Activated CD8-positive, alpha-beta memory T cell treated with anti-CD3 and anti-CD28 coated beads, Interleukin-2, amount 10 ng/mL, durations not matched to agents 7 days and 5 days (primary cell): Measurements from ENCODE around the gene ENGASE. TPM values are rescaled to one million over a fixed set of nuclear protein-coding genes. Genes with fewer than 3 reads are reported as not detected.

Experiments used
- ATAC-seq: fragments of 150-1000 bp; cut with Tn5 transposase; one replicate; pipeline ENCODE4 v1.10.0; 2021; ENCODE audit warnings: moderate library complexity
- CTCF ChIA-PET: fragments of 350-600 bp; sonication (Branson Sonifier 250); formaldehyde crosslinking; loops from one replicate; lab custom pipeline; 2021; ENCODE audit warnings: antibody characterized with exemption; lab: Charles Lee
- DNase-seq: peaks from one replicate; pipeline ENCODE4 v3.0.0-alpha.2; 2020
- H3K27ac Mint-ChIP-seq: one replicate; pipeline ENCODE4 v1.8.0; 2021; ENCODE audit warnings: mild to moderate bottlenecking, mixed read lengths
- H3K27me3 Mint-ChIP-seq: one replicate; pipeline ENCODE4 v1.8.0; 2021; ENCODE audit warnings: mixed read lengths
- H3K36me3 Mint-ChIP-seq: one replicate; pipeline ENCODE4 v1.8.0; 2021; ENCODE audit warnings: mild to moderate bottlenecking, mixed read lengths
- H3K4me1 Mint-ChIP-seq: one replicate; pipeline ENCODE4 v1.8.0; 2021; ENCODE audit warnings: mixed read lengths
- H3K4me3 Mint-ChIP-seq: one replicate; pipeline ENCODE4 v1.8.0; 2021; ENCODE audit warnings: mild to moderate bottlenecking, moderate library complexity, mixed read lengths
- H3K9me3 Mint-ChIP-seq: one replicate; pipeline ENCODE4 v1.8.0; 2022; ENCODE audit warnings: low read depth, mixed read lengths
- total RNA-seq, 2 experiments: library from RNA; stranded (reverse); gene quantifications; one replicate each; pipeline ENCODE4 v1.2.3, GENCODE V29; 2021

Gene ENGASE
- total RNA-seq, 2 experiments from 2014 or later = 42.9 to 45.7 TPM

DNA sequence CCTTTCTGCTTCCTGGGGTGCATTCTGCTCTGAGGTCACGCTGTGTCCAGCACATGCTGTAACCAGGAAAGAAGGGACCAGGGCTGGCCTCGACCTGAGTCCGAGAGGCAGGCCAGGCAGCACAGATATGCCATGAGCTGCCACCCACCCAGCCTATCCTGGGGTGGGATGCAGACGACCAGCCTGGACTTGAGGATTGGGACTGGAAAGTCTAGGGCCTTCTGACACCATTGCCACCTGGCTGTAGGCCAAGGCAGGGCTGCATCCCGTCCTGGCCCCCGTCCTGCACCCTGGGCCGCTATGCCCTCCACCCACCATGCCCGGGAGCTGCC lies 14.3 kb downstream of the ENGASE start:
- H3K4me1 Mint-ChIP-seq = peaks cover 8% of the 10 kb centered on the region
- ATAC-seq (no peak), DNase-seq (no peak)
- no peaks in the 10 kb centered on the region for H3K36me3 Mint-ChIP-seq
- H3K27ac Mint-ChIP-seq = no peak overlapping the region
- H3K4me3 Mint-ChIP-seq = no peak overlapping the region
- no peaks in the 10 kb centered on the region for H3K9me3 Mint-ChIP-seq
- H3K27me3 Mint-ChIP-seq = peaks cover 4% of the 10 kb centered on the region
- CTCF ChIA-PET = interaction anchor here (0.8 to 6.5 kb wide), 5 partner anchors 13 to 311 kb away, joined by 3 to 96 read pairs (median 7); partner anchors contain the start of gene ENGASE

GRCh38 chr17:79089720-79090442 lies 15.3 kb downstream of the ENGASE start:
- DNase-seq = no peak
- H3K27me3 Mint-ChIP-seq = peaks cover 7% of the 10 kb centered on the region
- CTCF ChIA-PET = interaction anchor here (0.6 to 6.5 kb wide), 3 partner anchors 44 to 303 kb away, joined by 3 to 96 read pairs (median 4); no protein-coding TSS in a partner anchor
- no peak for ATAC-seq
- H3K4me1 Mint-ChIP-seq = peaks cover 8% of the 10 kb centered on the region
- H3K4me3 Mint-ChIP-seq = no peak overlapping the region
- no peak overlapping the region for H3K27ac Mint-ChIP-seq
- H3K9me3 Mint-ChIP-seq = no peaks in the 10 kb centered on the region
- H3K36me3 Mint-ChIP-seq = no peaks in the 10 kb centered on the region

DNA sequence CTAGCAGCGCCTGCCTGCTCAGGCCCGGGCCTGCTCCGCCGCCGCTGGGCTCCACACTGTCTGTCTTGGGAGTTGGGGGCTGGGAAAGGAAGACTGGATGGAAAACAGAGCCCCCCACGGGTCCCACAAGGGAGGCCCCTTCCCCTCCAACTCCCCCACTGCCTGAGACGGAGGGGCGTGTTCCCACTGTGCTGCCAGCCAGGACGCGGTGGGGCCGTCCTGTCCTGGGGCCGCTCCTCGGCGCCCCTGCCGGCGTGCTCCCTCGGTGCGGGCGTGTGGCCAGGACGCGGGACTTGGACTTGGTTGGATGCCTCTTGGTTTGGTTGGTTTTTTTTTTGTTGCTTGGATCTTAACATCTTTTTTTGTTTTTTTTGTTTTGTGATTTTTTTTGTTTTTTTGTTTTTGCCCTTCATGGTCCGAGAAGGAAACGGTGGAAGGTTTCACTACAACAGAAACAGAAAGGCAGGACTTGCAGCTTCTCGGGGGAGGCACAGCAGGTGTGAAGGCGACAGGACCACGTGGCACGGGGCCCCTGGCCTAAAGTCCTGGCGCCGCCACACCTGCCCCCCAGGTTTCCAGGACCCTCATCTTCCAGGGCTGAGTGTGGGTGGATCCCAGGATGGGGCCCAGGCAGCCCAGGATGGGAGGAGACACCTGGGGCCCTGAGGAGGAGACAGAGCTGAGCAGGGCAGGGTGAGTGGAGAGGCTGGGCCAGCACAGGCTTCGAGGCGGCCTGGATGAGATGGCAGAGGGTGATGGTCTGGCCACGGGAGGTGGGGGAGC lies 16.0 kb downstream of the ENGASE start:
- Mint-ChIP-seq H3K27ac (no peak overlapping the region), H3K4me3 (no peak overlapping the region), H3K36me3 (no peaks in the 10 kb centered on the region), H3K4me1 (peaks cover 8% of the 10 kb centered on the region), H3K9me3 (no peaks in the 10 kb centered on the region), H3K27me3 (peaks cover 7% of the 10 kb centered on the region)
- CTCF ChIA-PET = interaction anchor here (0.6 to 6.5 kb wide), 4 partner anchors 45 to 303 kb away, joined by 3 to 96 read pairs (median 4); no protein-coding TSS in a partner anchor
- no peak for DNase-seq
- no peak for ATAC-seq

DNA sequence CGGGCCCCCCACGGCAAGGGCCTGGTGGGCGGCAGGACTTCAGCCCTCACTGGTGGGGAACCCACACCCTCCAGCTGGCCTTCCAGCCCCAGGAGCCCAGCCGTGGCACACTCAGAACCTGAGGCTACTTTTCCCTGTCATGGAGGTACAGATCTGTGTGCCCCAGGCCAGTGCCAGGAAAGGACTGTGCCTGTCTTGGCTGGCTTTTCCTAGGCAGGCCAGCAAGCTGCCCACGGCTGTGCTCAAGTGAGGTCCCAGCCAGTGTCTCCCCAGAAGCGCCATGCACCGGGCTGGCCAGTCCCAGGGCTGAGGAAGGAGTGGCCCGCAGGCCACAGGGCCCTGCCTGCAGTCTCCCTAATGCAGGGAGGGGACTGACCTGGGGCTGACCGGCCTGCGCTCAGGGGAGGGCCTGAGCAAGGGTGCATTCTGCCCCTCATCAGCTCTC lies 16.6 kb downstream of the ENGASE start:
- DNase-seq (no peak), ATAC-seq (no peak)
- Mint-ChIP-seq H3K36me3 (no peaks in the 10 kb centered on the region), H3K27me3 (peaks cover 10% of the 10 kb centered on the region), H3K27ac (no peak overlapping the region), H3K4me3 (no peak overlapping the region), H3K9me3 (no peaks in the 10 kb centered on the region), H3K4me1 (peaks cover 8% of the 10 kb centered on the region)
- CTCF ChIA-PET = interaction anchor here (1.4 kb wide), 1 partner anchor 302 kb away, joined by 4 read pairs; no protein-coding TSS in a partner anchor

GRCh38 chr17:79092567-79092966 lies 17.9 kb downstream of the ENGASE start:
- Mint-ChIP-seq H3K4me1 (peaks cover 8% of the 10 kb centered on the region), H3K27ac (no peak overlapping the region), H3K27me3 (peaks cover 10% of the 10 kb centered on the region), H3K4me3 (no peak overlapping the region), H3K36me3 (no peaks in the 10 kb centered on the region), H3K9me3 (no peaks in the 10 kb centered on the region)
- ATAC-seq (no peak), DNase-seq (no peak)
- CTCF ChIA-PET = interaction anchor here (2.0 kb wide), 1 partner anchor 298 kb away, joined by 10 read pairs; no protein-coding TSS in a partner anchor

GRCh38 chr17:79093270-79093669 lies 18.6 kb downstream of the ENGASE start:
- H3K4me1 Mint-ChIP-seq = peaks cover 8% of the 10 kb centered on the region
- H3K27ac Mint-ChIP-seq = no peak overlapping the region
- H3K36me3 Mint-ChIP-seq = no peaks in the 10 kb centered on the region
- ATAC-seq (no peak), DNase-seq (no peak)
- H3K9me3 Mint-ChIP-seq = no peaks in the 10 kb centered on the region
- CTCF ChIA-PET = interaction anchor here (0.8 to 2.0 kb wide), 5 partner anchors 8 to 308 kb away, joined by 3 to 13 read pairs (median 4); no protein-coding TSS in a partner anchor
- no peak overlapping the region for H3K4me3 Mint-ChIP-seq
- peaks cover 17% of the 10 kb centered on the region for H3K27me3 Mint-ChIP-seq

- no peak overlapping the region for H3K4me3 Mint-ChIP-seq
- peaks cover 18% of the 10 kb centered on the region for H3K27me3 Mint-ChIP-seq
- no peaks in the 10 kb centered on the region for H3K36me3 Mint-ChIP-seq
- H3K27ac Mint-ChIP-seq = no peak overlapping the region
- peaks cover 8% of the 10 kb centered on the region for H3K4me1 Mint-ChIP-seq
- no peaks in the 10 kb centered on the region for H3K9me3 Mint-ChIP-seq
- CTCF ChIA-PET = interaction anchor here (1.2 to 2.0 kb wide), 3 partner anchors 297 to 307 kb away, joined by 3 to 13 read pairs (median 10); no protein-coding TSS in a partner anchor
- ATAC-seq (no peak), DNase-seq (no peak)
These were observed 19.6 kb downstream of the ENGASE start for GRCh38 chr17:79094261-79094660.

DNA sequence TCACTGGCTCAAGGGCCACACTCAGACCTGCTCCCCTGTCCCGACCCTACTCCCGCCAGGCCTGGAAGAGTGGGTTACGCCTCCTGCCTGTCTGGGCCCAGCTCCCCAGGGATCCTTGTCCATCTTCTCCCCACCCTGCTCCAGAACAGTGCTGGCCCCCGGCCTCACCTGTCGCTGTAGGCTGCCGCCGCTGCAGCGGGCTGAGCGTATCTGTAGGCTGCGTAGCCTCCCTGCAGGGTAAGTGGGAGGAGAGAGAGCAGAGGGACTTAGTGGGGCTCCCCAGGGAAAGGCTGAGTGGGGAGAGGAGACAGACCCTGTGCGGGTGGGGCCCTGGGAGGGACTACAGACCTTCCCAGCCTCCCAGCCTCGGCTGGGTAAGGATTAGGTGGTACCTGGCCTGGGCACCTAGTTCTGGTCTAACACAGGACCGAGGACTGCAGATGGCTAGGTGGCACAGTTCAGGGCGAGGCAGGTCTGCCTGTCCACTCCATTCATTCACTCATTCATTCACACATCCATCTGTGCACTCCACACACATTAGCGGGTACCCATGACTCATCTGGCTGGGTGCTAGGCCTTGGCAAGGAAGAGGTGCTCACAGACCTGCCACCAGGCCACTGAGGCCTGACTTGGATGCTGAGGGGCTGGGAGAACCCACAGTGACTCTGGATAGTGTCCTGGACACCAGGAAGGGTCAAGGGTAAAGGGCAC lies 20.9 kb downstream of the ENGASE start:
- Mint-ChIP-seq H3K4me1 (peaks cover 8% of the 10 kb centered on the region), H3K4me3 (no peak overlapping the region), H3K36me3 (no peaks in the 10 kb centered on the region), H3K27ac (no peak overlapping the region), H3K27me3 (peaks cover 18% of the 10 kb centered on the region), H3K9me3 (no peaks in the 10 kb centered on the region)
- CTCF ChIA-PET = interaction anchor here (0.7 kb wide), 1 partner anchor 296 kb away, joined by 3 read pairs; no protein-coding TSS in a partner anchor
- no peak for ATAC-seq
- no peak for DNase-seq

DNA sequence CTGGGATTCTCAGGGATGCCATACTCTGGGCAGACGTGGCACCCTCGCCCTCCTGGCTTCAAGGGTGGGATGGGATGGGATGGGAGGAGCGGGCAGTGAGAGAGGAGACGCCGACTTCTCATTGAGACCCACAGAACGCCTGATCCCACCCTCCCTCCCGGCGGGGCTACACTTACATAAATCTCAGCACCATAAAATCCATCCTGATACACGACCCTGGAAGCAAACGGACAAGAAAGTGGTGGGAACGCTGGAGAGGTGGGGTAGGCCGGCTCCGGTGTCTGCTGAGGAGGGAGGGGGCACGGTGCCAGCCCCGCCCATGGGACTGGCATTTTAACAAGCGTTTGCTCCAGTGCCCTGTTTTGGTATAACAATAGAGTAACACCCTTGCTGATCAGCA lies 21.9 kb downstream of the ENGASE start:
- Mint-ChIP-seq H3K27me3 (peaks cover 18% of the 10 kb centered on the region), H3K27ac (no peak overlapping the region), H3K9me3 (no peaks in the 10 kb centered on the region), H3K36me3 (no peaks in the 10 kb centered on the region), H3K4me3 (no peak overlapping the region), H3K4me1 (peaks cover 8% of the 10 kb centered on the region)
- DNase-seq = no peak
- CTCF ChIA-PET = no interaction called here
- no peak for ATAC-seq

GRCh38 chr17:79097226-79098055 lies 22.8 kb downstream of the ENGASE start:
- Mint-ChIP-seq H3K36me3 (no peaks in the 10 kb centered on the region), H3K4me3 (no peak overlapping the region), H3K9me3 (no peaks in the 10 kb centered on the region), H3K27ac (no peak overlapping the region), H3K27me3 (peaks cover 18% of the 10 kb centered on the region), H3K4me1 (peaks cover 7% of the 10 kb centered on the region)
- CTCF ChIA-PET = interaction anchor here (1.0 to 1.9 kb wide), 2 partner anchors 15 to 294 kb away, joined by 3 to 4 read pairs; no protein-coding TSS in a partner anchor
- no peak for ATAC-seq
- no peak for DNase-seq

DNA sequence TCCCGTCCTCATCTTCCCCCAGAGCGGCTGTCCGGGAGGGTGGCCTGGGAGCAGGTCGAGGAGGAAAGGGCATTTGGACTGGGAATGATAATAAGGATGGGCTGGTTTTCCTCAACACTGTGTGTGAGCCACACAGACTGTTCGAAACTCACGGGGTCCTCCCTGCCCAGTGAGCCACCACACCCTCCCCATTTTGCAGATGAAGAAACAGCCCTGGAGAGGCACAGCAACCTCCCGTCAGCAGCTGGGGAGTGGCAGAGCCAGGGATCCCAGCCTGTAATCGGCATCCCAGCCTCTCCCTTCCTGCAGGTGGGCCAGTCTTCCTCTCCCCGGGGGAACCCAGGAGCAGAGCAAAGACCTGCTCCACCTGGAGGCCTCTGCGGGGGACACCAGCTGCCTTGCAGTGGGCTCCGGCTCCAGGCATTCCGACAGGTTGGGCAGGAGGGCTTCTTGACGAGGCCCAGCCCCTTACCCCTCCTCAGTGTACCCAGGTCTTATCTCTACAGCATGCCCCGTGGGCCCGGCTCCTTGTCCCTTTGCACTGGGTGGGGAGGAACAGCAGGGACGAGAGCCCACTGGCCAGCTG lies 23.8 kb downstream of the ENGASE start:
- Mint-ChIP-seq H3K36me3 (no peaks in the 10 kb centered on the region), H3K9me3 (no peaks in the 10 kb centered on the region), H3K27me3 (peaks cover 17% of the 10 kb centered on the region), H3K4me3 (no peak overlapping the region), H3K4me1 (peaks cover 2% of the 10 kb centered on the region), H3K27ac (no peak overlapping the region)
- no peak for ATAC-seq
- no peak for DNase-seq
- CTCF ChIA-PET = interaction anchor here (1.0 to 1.9 kb wide), 2 partner anchors 16 to 293 kb away, joined by 3 to 4 read pairs; no protein-coding TSS in a partner anchor

DNA sequence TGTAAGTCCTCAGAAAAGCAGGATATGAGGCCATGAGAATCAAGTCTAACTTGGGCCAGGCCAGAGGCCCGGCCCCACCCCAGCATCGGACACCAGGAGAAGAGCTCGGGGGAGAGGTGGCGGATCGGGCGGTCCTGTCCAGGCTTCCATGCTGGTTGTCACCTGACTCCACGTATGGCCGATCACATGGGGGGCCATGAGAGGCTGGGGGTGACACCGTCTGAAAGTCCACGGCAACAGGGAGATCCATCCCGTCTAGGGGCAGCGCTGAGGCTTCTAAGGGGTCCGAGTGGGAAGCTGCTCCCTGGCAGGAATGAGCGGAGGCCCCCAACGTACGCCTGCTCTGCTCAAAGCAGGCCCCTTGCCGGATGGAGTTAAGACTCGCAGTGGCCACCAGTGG lies 25.8 kb downstream of the ENGASE start:
- DNase-seq (no peak), ATAC-seq (no peak)
- Mint-ChIP-seq H3K9me3 (no peaks in the 10 kb centered on the region), H3K36me3 (no peaks in the 10 kb centered on the region), H3K27ac (no peak overlapping the region), H3K4me3 (no peak overlapping the region), H3K4me1 (no peaks in the 10 kb centered on the region), H3K27me3 (peaks cover 14% of the 10 kb centered on the region)
- CTCF ChIA-PET = no interaction called here
